Activated effector memory CD4-positive, alpha-beta T cell treated with Interleukin-2 at 50 U/mL for 16 hours (primary cell): ENCODE data around the gene PRR36.
"Not testable (repeated sequence)": the region's sequence is repeated elsewhere in the genome, so short reads cannot be mapped to it uniquely, and the experiment has no call there.

Experiments
- DNase-seq: peaks from one replicate; pipeline ENCODE4 v3.0.0-alpha.2; 2020

PRR36 gene

GRCh38 chr19:7870571-7871436, 3.4 kb downstream of the PRR36 start:
- no peak for DNase-seq

GRCh38 chr19:7869910-7870511, 4.2 kb downstream of the PRR36 start:
- peak; percentile 33 for DNase-seq

- DNase-seq, result peak; percentile 76
These were observed 4.7 kb downstream of the PRR36 start for GRCh38 chr19:7869453-7869909.

DNA sequence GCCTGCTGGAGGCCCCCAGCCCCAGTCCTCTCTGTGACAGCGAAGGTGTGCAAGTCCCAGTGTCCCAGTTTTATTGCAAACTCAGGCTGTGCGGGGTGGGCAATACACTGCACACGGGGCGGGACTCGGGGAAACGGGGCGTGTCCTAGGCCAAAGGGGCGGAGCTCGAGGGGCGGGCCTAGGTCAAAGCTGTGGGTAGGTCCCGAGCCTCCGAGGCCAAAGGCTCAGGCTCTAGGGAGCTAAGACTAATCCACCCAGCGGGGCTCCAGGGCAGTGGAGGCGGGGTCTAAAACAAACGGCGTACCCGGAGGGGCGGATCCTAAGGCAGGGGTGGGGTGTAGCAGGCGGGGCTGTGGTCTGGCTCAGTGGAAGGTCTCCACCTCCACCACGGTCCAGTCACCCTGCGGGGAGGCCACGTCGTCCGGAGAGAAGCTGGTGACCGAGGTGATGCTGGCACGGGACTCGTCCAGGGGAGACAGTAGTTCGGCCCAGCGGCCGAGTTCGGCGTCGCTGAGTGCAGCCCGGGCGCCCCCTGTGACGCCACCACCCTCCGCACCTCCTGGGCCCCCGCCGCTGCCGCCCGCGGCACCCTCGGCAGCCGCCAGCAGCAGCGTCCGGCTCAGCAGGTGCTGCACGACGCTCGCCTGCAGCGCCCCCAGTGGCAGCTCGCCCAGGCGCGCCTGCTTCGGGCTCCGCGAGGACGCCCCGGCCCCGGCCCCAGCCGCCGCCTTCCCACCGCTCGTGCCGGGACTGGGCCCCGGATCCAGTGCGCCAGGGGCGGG, 5.3 kb downstream of the PRR36 start:
- DNase-seq, result peak; percentile 80

GRCh38 chr19:7868326-7868670, 5.9 kb downstream of the PRR36 start:
- DNase-seq, result no peak

- DNase-seq, result no peak
These were observed 6.9 kb downstream of the PRR36 start for GRCh38 chr19:7867092-7867844.

GRCh38 chr19:7866399-7867091, 7.6 kb downstream of the PRR36 start:
- no peak for DNase-seq

DNA sequence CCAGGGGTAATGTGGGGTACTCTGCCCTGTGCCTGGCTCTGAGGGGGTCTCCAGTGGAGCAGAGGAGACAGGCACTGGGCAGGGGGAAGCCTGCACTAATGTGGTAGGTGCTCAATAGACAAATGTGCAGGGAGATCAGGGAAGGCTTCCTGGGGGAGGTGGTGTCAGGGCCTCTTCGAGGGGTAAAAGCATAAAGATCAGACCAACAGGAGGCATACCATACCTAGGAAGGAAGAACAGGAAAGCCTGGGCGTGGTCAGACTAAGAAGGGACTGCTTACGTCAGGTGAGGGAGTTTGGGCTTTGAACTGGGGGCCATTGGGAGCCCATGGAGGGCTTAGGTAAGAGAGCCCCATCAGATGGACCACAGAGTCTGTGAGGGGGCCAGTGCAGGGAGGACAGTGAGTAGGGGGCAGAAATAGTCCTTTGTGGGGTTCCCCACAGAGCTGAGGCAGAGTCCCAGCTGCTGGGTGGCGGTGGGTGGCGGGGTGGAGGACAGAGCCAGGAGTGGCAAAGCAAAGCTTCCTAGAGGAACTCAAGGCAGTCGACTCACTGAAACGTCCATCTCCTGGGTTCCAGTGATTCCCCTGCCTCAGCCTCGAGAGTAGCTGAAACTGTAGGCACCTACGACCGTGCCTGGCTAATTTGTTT, 8.8 kb downstream of the PRR36 start:
- no peak for DNase-seq

- no peak for DNase-seq
These were observed 9.5 kb downstream of the PRR36 start for GRCh38 chr19:7864690-7865074.

DNA sequence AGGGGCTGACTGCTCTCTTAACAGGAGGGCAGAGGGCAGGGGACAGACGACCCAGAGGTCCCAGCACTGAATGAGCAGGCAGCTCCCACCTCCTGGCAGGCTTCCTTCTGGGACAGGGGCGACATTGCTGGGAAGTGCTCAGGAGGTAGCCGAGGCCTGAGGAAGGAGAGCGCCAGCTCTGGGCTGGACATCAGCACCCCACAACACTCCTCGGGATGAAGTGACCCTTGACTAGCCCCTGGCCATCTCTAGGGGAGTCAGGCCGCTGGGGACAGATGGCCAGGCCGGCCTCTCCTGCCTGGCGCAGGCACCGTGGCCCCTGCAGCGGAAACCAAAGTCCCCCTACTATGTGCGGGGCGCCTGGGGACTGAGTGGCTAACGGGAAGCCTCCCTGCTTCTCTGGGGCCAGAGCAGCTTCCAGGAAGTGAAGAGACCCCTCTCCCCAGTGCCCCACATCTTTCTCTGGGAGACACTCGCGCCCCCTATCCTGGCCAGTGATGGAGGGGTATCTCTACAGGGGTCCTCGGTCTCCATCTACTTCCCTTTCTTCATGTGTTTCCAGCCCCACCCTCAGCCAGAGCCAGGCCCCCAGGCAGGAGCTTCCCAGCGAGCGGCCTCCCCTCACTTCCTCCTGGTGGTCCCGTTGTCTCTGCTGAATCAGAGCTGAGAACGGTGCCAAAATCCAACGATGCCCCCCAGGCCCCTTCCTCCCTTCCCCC, 10.1 kb downstream of the PRR36 start:
- no peak for DNase-seq

DNA sequence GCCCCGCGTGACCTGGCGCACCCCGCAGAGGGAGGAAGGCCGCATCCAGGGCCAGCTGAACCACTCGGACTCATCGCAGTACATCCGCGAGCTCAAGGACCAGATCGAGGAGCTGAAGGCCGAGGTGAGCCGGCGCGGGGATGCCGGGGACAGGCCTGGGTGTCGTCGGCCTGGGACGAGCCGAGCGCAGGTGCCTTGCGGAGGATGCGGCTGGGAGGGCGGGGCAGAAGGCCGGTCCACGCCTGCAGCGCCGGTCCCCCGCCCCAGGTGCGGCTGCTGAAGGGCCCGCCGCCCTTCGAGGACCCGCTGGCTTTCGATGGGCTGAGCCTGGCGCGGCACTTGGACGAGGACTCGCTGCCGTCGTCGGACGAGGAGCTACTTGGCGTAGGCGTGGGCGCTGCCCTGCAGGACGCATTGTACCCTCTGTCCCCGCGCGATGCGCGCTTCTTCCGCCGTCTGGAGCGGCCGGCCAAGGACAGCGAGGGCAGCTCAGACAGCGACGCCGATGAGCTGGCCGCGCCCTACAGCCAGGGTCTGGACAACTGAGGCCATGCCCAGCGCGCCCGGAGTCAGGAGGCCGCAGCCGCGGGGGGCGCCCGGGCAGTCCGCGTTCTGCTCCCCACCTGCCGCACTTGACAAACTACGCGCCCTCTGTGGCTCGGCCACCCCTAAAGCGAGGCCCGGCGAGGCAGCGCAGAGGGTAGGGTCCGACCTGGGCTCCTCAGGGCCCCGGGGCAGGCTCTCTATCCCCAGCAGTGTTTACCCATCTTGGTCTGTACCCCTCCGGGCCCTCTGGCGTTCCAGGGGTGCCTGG, 10.8 kb downstream of the PRR36 start:
- DNase-seq, result no peak

DNA sequence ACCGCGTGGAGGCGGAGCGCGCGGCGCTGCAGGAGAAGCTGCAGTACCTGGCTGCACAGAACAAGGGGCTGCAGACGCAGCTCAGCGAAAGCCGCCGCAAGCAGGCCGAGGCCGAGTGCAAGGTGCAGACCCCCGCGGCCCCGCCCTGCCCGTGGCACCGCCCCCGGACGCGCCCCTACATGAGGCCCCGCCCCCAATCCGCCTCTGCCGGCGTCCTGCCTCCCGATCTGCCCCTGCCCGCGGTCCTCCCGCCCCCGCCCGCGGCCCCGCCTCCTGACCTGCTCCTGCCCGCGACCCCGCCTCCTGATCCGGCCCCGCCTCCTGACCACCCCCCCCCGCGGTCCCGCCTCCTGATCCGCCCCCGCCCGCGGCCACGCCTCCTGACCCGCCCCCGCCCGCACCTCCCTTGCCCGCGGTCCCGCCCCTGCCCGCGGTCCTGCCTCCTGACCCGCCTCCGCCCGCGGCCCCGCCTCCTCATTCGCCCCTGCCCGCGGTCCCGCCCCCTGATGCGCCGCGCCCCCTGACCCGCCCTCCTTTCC, 11.7 kb downstream of the PRR36 start:
- DNase-seq, result peak; percentile 58

GRCh38 chr19:7861619-7862412, 12.4 kb downstream of the PRR36 start:
- no peak for DNase-seq

GRCh38 chr19:7860714-7861618, 13.2 kb downstream of the PRR36 start:
- DNase-seq, result no peak

GRCh38 chr19:7859831-7860713, 14.1 kb downstream of the PRR36 start:
- no peak for DNase-seq

- not testable (repeated sequence) for DNase-seq
These were observed 15.1 kb downstream of the PRR36 start for GRCh38 chr19:7859087-7859486.
